OCI-LY3 (cell line): ENCODE data around the gene NAA60.

Experiments used
- CTCF ChIP-seq: fragments of 200-600, 300-600 bp; sonication (generic); IDR thresholded peaks from 2 replicates; pipeline ENCODE4 v1.5.1; 2014; ENCODE audit warnings: antibody characterized with exemption, low read length, low read depth
- EZH2phosphoT487 ChIP-seq: fragments of 200-600 bp; shearing (Covaris generic); IDR thresholded peaks from 2 replicates; pipeline ENCODE4 v1.6.1; 2018; ENCODE audit warnings: antibody characterized with exemption, mixed run types, low read depth

- no peak for TF ChIP-seq CTCF
- no peak for TF ChIP-seq EZH2phosphoT487
These were observed 71.1 kb downstream of the NAA60 start for GRCh38 chr16:3514621-3515020.
